ENCODE results near the gene DNAJB13. TPM values are rescaled to one million over a fixed set of nuclear protein-coding genes. Genes with fewer than 3 reads are reported as not detected.

DNAJB13 gene
- total RNA-seq, 1 donor from 2014 or later, result 1.2 TPM

DNA sequence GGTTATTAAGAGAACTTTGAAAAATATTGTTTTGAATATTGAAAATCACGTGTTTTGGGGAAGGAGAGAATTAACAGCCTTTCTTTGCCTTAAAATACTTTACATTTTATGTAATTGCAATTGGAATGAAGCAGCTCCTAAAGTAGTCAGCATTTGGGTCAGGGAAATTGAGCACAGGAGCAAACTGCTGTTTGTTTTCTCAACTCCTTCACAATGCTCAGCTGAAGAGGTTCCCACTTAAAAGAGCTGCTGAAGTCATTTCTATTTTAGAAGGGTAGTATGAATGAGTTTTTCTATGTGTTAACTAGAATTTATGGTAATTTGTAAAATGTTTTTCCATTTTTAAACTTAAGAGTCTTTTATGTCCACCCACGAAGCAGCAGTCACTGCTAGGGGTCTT is 39.9 kb downstream of the DNAJB13 start:
- H2AFZ ChIP-seq (ENCODE audit: low read depth, low read length), result no peak overlapping the region
- TF ChIP-seq, protein P1, sequence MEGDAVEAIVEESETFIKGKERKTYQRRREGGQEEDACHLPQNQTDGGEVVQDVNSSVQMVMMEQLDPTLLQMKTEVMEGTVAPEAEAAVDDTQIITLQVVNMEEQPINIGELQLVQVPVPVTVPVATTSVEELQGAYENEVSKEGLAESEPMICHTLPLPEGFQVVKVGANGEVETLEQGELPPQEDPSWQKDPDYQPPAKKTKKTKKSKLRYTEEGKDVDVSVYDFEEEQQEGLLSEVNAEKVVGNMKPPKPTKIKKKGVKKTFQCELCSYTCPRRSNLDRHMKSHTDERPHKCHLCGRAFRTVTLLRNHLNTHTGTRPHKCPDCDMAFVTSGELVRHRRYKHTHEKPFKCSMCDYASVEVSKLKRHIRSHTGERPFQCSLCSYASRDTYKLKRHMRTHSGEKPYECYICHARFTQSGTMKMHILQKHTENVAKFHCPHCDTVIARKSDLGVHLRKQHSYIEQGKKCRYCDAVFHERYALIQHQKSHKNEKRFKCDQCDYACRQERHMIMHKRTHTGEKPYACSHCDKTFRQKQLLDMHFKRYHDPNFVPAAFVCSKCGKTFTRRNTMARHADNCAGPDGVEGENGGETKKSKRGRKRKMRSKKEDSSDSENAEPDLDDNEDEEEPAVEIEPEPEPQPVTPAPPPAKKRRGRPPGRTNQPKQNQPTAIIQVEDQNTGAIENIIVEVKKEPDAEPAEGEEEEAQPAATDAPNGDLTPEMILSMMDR (IDR thresholded peaks at IDR 0.05; ENCODE audit: insufficient read depth, low read depth, low read length), result no peak
- H3K27ac ChIP-seq (ENCODE audit: low read depth, low read length), result no peak overlapping the region
- no peak overlapping the region for H3K4me2 ChIP-seq (ENCODE audit: low read length)
- Mint-ChIP-seq H3K9me3 (ENCODE audit: unreplicated experiment) (no peaks in the 10 kb centered on the region), H3K27me3 (ENCODE audit: low read depth, unreplicated experiment) (peaks cover 9% of the 10 kb centered on the region), H3K36me3 (ENCODE audit: low read depth, unreplicated experiment) (no peaks in the 10 kb centered on the region), H3K27ac (ENCODE audit: unreplicated experiment) (no peak overlapping the region), H3K4me1 (ENCODE audit: low read depth, unreplicated experiment) (no peaks in the 10 kb centered on the region), H3K4me3 (ENCODE audit: unreplicated experiment) (no peak overlapping the region)
- H3K9me3 ChIP-seq (ENCODE audit: insufficient read depth, low read depth, low read length), result no peaks in the 10 kb centered on the region
- H3K9ac ChIP-seq (ENCODE audit: low read length), result no peak overlapping the region
- no peaks in the 10 kb centered on the region for H3K27me3 ChIP-seq (ENCODE audit: insufficient read depth, low read length)
- no peak overlapping the region for H3K4me3 ChIP-seq (ENCODE audit: insufficient read depth, low read depth, low read length)
- no peaks in the 10 kb centered on the region for H4K20me1 ChIP-seq (ENCODE audit: insufficient read depth, low read length)
- DNase-seq (ENCODE audit: low read depth) (no peak), FAIRE-seq (no peak)
- H3K79me2 ChIP-seq (ENCODE audit: insufficient read depth, low read length), result no peaks in the 10 kb centered on the region
- H3K36me3 ChIP-seq (ENCODE audit: insufficient read depth, low read length), result no peaks in the 10 kb centered on the region
- no peaks in the 10 kb centered on the region for H3K4me1 ChIP-seq (ENCODE audit: insufficient read depth, low read length)

DNA sequence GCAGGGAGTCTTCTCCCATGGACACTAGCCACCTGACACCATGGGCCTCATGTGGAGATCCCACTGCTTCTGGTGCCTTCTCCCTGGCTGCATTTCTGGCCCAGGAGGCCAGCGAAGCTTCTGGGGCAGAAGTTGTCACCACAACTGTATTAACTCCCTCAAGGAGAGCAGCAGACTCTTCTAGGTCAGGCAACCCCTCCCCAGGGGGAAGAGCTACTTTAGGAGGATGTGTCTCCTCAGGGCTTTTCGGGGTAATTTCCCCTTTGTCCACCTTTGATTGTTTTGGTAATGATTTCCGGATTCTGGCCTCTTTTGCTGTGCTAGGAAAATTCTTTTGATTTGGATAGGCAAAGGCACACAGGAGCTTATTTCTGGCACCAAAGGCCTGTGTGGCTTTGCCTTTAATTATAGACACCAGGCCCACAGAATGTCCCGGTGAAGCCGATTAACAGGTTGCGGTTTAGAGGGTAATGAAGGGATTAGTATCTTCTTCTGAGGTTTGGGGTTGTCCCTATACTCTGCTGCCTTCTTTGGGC is 40.7 kb downstream of the DNAJB13 start:
- no peaks in the 10 kb centered on the region for H3K9me3 ChIP-seq (ENCODE audit: insufficient read depth, low read depth, low read length)
- Mint-ChIP-seq H3K9me3 (ENCODE audit: unreplicated experiment) (no peaks in the 10 kb centered on the region), H3K4me3 (ENCODE audit: unreplicated experiment) (no peak overlapping the region), H3K4me1 (ENCODE audit: low read depth, unreplicated experiment) (no peaks in the 10 kb centered on the region), H3K27me3 (ENCODE audit: low read depth, unreplicated experiment) (peaks cover 9% of the 10 kb centered on the region), H3K36me3 (ENCODE audit: low read depth, unreplicated experiment) (no peaks in the 10 kb centered on the region), H3K27ac (ENCODE audit: unreplicated experiment) (no peak overlapping the region)
- no peak for DNase-seq (ENCODE audit: low read depth)
- H3K36me3 ChIP-seq (ENCODE audit: insufficient read depth, low read length), result no peaks in the 10 kb centered on the region
- H4K20me1 ChIP-seq (ENCODE audit: insufficient read depth, low read length), result no peaks in the 10 kb centered on the region
- no peak for FAIRE-seq
- no peaks in the 10 kb centered on the region for H3K79me2 ChIP-seq (ENCODE audit: insufficient read depth, low read length)
- H3K27me3 ChIP-seq (ENCODE audit: insufficient read depth, low read length), result no peaks in the 10 kb centered on the region
- no peak overlapping the region for H3K9ac ChIP-seq (ENCODE audit: low read length)
- H3K4me3 ChIP-seq (ENCODE audit: insufficient read depth, low read depth, low read length), result no peak overlapping the region
- no peak overlapping the region for H2AFZ ChIP-seq (ENCODE audit: low read depth, low read length)
- no peak for TF ChIP-seq EZH2 (IDR thresholded peaks at IDR 0.05; ENCODE audit: insufficient read depth, low read length)
- TF ChIP-seq, protein P1 (IDR thresholded peaks at IDR 0.05; ENCODE audit: insufficient read depth, low read depth, low read length), result no peak
- H3K4me2 ChIP-seq (ENCODE audit: low read length), result no peak overlapping the region
- H3K27ac ChIP-seq (ENCODE audit: low read depth, low read length), result no peak overlapping the region
- no peaks in the 10 kb centered on the region for H3K4me1 ChIP-seq (ENCODE audit: insufficient read depth, low read length)

DNA sequence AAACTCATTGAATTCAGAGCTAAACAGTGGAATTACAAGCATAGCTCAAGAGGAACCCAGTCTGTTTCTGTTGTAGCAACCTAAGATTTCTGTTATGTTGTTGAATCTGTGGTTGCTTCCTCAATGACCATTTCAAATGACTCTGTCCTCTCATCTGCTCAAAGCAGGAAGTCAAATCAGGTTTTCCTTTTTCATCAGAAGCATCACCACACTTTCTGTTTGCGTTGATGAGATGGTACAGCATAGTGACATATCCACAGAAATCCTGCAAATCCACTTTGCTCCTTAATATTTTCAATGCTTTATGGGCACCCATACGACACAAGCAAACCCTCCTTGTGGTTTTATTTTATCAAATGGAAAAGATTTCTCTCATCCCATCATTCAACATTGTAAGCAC is 44.4 kb downstream of the DNAJB13 start:
- no peak overlapping the region for H3K27ac Mint-ChIP-seq (ENCODE audit: unreplicated experiment)
- Histone ChIP-seq H3K4me3 (ENCODE audit: insufficient read depth, low read depth, low read length) (no peak overlapping the region), H3K79me2 (ENCODE audit: insufficient read depth, low read length) (no peaks in the 10 kb centered on the region), H3K27me3 (ENCODE audit: insufficient read depth, low read length) (no peaks in the 10 kb centered on the region), H3K4me2 (ENCODE audit: low read length) (no peak overlapping the region), H3K9me3 (ENCODE audit: insufficient read depth, low read depth, low read length) (no peaks in the 10 kb centered on the region), H3K9ac (ENCODE audit: low read length) (no peak overlapping the region), H3K27ac (ENCODE audit: low read depth, low read length) (no peak overlapping the region), H2AFZ (ENCODE audit: low read depth, low read length) (no peak overlapping the region), H3K36me3 (ENCODE audit: insufficient read depth, low read length) (no peaks in the 10 kb centered on the region), H4K20me1 (ENCODE audit: insufficient read depth, low read length) (no peaks in the 10 kb centered on the region), H3K4me1 (ENCODE audit: insufficient read depth, low read length) (no peaks in the 10 kb centered on the region)
- H3K4me3 Mint-ChIP-seq (ENCODE audit: unreplicated experiment), result no peak overlapping the region
- no peaks in the 10 kb centered on the region for H3K9me3 Mint-ChIP-seq (ENCODE audit: unreplicated experiment)
- FAIRE-seq (no peak), DNase-seq (ENCODE audit: low read depth) (no peak)
- no peak for TF ChIP-seq EZH2 (IDR thresholded peaks at IDR 0.05; ENCODE audit: insufficient read depth, low read length)
- TF ChIP-seq, protein P1 (IDR thresholded peaks at IDR 0.05; ENCODE audit: insufficient read depth, low read depth, low read length), result no peak
- H3K36me3 Mint-ChIP-seq (ENCODE audit: low read depth, unreplicated experiment), result peaks cover 2% of the 10 kb centered on the region
- H3K4me1 Mint-ChIP-seq (ENCODE audit: low read depth, unreplicated experiment), result no peaks in the 10 kb centered on the region
- H3K27me3 Mint-ChIP-seq (ENCODE audit: low read depth, unreplicated experiment), result peaks cover 9% of the 10 kb centered on the region
